ENCODE measurements around the gene RALBP1.

DNA sequence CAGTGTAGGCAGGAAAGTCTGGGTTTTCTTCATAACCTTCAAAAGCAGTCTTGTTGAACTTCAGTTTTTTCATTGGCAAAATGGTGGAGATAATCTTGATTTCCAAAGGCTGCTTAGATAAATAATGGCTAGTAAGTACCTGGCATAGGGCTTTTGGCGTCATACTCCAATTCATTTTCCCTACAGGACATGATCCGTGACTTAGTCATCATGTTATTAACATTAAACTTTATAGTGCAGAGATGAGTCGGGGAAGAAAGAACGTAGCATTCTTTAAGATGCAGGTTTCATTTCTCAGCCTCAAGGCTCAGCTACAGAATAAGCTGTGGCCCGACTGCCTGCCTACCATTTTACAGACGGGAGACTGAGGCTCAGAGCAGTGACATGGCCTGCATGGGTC is 64.0 kb downstream of the RALBP1 start:
- TF ChIP-seq, protein P1, sequence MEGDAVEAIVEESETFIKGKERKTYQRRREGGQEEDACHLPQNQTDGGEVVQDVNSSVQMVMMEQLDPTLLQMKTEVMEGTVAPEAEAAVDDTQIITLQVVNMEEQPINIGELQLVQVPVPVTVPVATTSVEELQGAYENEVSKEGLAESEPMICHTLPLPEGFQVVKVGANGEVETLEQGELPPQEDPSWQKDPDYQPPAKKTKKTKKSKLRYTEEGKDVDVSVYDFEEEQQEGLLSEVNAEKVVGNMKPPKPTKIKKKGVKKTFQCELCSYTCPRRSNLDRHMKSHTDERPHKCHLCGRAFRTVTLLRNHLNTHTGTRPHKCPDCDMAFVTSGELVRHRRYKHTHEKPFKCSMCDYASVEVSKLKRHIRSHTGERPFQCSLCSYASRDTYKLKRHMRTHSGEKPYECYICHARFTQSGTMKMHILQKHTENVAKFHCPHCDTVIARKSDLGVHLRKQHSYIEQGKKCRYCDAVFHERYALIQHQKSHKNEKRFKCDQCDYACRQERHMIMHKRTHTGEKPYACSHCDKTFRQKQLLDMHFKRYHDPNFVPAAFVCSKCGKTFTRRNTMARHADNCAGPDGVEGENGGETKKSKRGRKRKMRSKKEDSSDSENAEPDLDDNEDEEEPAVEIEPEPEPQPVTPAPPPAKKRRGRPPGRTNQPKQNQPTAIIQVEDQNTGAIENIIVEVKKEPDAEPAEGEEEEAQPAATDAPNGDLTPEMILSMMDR (IDR thresholded peaks at IDR 0.05): no peak
- TF ChIP-seq POLR2A (IDR thresholded peaks at IDR 0.05): no peak

Data from body of pancreas (tissue), 4 donors.